Ovary (tissue), 3 donors: ENCODE measurements around the gene ESD.

Experiments
- EP300 ChIP-seq: sonication (generic); formaldehyde crosslinking; IDR thresholded peaks from one replicate; pipeline ENCODE4 v1.6.1; 2017; ENCODE audit warnings: antibody characterized with exemption
- POLR2A ChIP-seq: fragments of 450-650 bp; IDR thresholded peaks from one replicate; pipeline ENCODE4 v1.6.1; 2017; ENCODE audit warnings: antibody characterized with exemption, mild to moderate bottlenecking, moderate library complexity
- TF ChIP-seq, protein P1 (sequence below), 3 donors: fragments of 450-650 bp in 2 of 3; fragments of 200-600 bp in 1 of 3; IDR thresholded peaks; one replicate each; pipeline versions ENCODE4 v1.5.1 to v1.8.0; 2016 to 2022; ENCODE audit warnings: antibody characterized with exemption in 3 of 3, mild to moderate bottlenecking in 1 of 3
- donor health status: DM: no; HTN: no; CAD: no.

DNA sequence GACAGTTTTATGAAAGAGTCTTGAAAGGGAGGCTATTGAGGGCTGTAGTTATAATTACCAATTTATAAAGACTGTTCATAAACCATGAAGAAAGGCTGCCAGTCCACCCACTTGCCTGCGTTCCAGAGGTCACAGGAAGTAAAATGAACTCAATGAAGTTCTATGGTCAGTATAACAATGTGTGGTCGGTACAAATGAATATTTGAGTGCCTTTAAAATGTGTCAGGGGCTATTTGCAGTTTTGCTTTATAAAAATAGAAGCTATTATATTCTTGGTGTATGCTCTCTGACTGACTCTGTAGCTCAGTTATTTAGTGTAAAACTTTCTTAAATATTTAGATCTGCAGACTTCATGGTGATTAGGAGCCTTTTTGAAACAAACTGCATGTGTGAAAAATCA, 47.0 kb downstream of the ESD start:
- TF ChIP-seq, protein P1, sequence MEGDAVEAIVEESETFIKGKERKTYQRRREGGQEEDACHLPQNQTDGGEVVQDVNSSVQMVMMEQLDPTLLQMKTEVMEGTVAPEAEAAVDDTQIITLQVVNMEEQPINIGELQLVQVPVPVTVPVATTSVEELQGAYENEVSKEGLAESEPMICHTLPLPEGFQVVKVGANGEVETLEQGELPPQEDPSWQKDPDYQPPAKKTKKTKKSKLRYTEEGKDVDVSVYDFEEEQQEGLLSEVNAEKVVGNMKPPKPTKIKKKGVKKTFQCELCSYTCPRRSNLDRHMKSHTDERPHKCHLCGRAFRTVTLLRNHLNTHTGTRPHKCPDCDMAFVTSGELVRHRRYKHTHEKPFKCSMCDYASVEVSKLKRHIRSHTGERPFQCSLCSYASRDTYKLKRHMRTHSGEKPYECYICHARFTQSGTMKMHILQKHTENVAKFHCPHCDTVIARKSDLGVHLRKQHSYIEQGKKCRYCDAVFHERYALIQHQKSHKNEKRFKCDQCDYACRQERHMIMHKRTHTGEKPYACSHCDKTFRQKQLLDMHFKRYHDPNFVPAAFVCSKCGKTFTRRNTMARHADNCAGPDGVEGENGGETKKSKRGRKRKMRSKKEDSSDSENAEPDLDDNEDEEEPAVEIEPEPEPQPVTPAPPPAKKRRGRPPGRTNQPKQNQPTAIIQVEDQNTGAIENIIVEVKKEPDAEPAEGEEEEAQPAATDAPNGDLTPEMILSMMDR (IDR thresholded peaks at IDR 0.05) = no peak
- no peak for TF ChIP-seq POLR2A
- no peak for TF ChIP-seq EP300
